ENCODE measurements around the gene CCR5AS.
A peak's percentile ranks its signal among the peaks of the same experiment; 100 is the strongest.

Gene CCR5AS

DNA sequence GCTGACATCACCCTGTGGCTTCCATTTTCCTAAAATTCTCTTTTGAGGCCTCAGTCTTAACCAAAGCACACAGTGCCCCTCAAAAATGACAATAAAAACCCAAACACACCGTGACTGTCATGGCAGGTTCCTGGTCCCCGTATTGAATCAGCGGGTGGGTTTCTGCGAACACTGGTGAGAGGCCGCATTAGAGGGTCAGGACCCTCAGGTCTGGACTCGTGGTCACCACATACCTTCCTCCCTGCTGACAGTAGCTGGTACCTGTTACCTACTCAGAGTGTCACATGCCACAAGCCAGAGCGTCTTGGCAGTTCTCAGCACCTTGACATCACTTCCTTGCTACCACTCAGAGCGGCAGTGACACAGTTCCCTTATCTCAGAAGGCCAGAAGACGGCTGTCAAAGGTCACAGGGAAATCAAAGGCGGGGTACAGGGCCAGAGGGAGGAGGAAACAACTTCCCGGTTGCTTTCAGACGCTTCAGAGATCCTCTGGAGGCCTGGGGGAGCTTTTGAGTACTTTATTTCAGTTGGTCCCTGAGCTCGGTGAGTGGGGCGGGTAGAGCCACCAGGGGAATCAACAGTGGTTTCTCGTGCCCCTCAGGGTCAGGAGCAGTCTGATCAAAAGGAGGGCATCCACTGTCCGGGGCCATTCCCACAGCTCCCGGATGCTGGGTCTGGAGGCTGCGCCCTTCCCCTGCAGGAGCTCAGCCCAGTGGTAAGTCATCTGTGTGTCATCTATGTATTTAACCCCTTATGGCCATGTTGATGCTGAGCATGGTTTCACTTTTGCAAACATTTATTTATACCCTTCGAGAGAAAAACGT is at the start of gene CCR5AS, which contains the start of gene CCRL2:
TSS of gene CCR5AS (minus strand) at position 279 of the 824 bp plus-strand sequence.
TSS of gene CCRL2 (plus strand) at position 472 of the 824 bp plus-strand sequence. CDS start 821 bp downstream, outside the sequence.
- Histone ChIP-seq H3K79me2 (ENCODE audit: insufficient read depth, low read length) (no peaks in the 10 kb centered on the region), H3K27me3 (ENCODE audit: insufficient read depth, low read length, poor library complexity) (no peaks in the 10 kb centered on the region), H3K4me3 (ENCODE audit: low read depth in 1 of 2, low read length in 2 of 2) (no peak within 1 kb of the TSS), H3K9ac (ENCODE audit: low read depth, low read length) (peak within 1 kb of the TSS; percentile 21; the same call in 1 of the 2 replicates), H3K27ac (ENCODE audit: low read length) (peak within 1 kb of the TSS; percentile 22), H3K4me1 (ENCODE audit: insufficient read depth, low read length) (peaks cover 38% of the 10 kb centered on the region), H3K9me3 (ENCODE audit: insufficient read depth, low read length, severe bottlenecking) (no peaks in the 10 kb centered on the region), H4K20me1 (ENCODE audit: insufficient read depth, low read length) (no peaks in the 10 kb centered on the region), H3K4me2 (ENCODE audit: insufficient read depth, low read length) (no peak within 1 kb of the TSS; the same call in 1 of the 2 replicates), H3K36me3 (ENCODE audit: insufficient read depth, low read length) (no peaks in the 10 kb centered on the region), H2AFZ (ENCODE audit: low read depth, low read length) (no peak within 1 kb of the TSS)
- peak; percentile 20 for DNase-seq
- peak; percentile 71 for ATAC-seq (ENCODE audit: insufficient read depth, low read depth)
- TF ChIP-seq CTCF (IDR thresholded peaks at IDR 0.05; ENCODE audit: borderline replicate concordance, extremely low read depth, low read length, poor library complexity, severe bottlenecking) (no peak), EZH2 (IDR thresholded peaks at IDR 0.05; ENCODE audit: borderline replicate concordance, low read depth, low read length, severe bottlenecking) (no peak)

- Histone ChIP-seq H3K27me3 (ENCODE audit: insufficient read depth, low read length, poor library complexity) (no peaks in the 10 kb centered on the region), H4K20me1 (ENCODE audit: insufficient read depth, low read length) (no peaks in the 10 kb centered on the region), H3K4me2 (ENCODE audit: insufficient read depth, low read length) (no peak overlapping the region), H3K4me1 (ENCODE audit: insufficient read depth, low read length) (peaks cover 23% of the 10 kb centered on the region), H3K4me3 (ENCODE audit: low read depth in 1 of 2, low read length in 2 of 2) (no peak overlapping the region), H3K36me3 (ENCODE audit: insufficient read depth, low read length) (no peaks in the 10 kb centered on the region), H2AFZ (ENCODE audit: low read depth, low read length) (no peak overlapping the region), H3K79me2 (ENCODE audit: insufficient read depth, low read length) (no peaks in the 10 kb centered on the region), H3K27ac (ENCODE audit: low read length) (no peak overlapping the region), H3K9ac (ENCODE audit: low read depth, low read length) (no peak overlapping the region), H3K9me3 (ENCODE audit: insufficient read depth, low read length, severe bottlenecking) (peaks cover 3% of the 10 kb centered on the region)
- no peak for ATAC-seq (ENCODE audit: insufficient read depth, low read depth)
- no peak for TF ChIP-seq CTCF (IDR thresholded peaks at IDR 0.05; ENCODE audit: borderline replicate concordance, extremely low read depth, low read length, poor library complexity, severe bottlenecking)
- TF ChIP-seq EZH2 (IDR thresholded peaks at IDR 0.05; ENCODE audit: borderline replicate concordance, low read depth, low read length, severe bottlenecking), result no peak
- no peak for DNase-seq
Observed at GRCh38 chr3:46456118-46456517, 49.3 kb upstream of the CCR5AS start.

GRCh38 chr3:46455231-46456115 is 48.6 kb upstream of the CCR5AS start:
- Histone ChIP-seq H3K4me2 (ENCODE audit: insufficient read depth, low read length) (no peak overlapping the region), H4K20me1 (ENCODE audit: insufficient read depth, low read length) (no peaks in the 10 kb centered on the region), H3K4me3 (ENCODE audit: low read depth in 1 of 2, low read length in 2 of 2) (no peak overlapping the region), H3K79me2 (ENCODE audit: insufficient read depth, low read length) (no peaks in the 10 kb centered on the region), H3K9ac (ENCODE audit: low read depth, low read length) (no peak overlapping the region), H3K9me3 (ENCODE audit: insufficient read depth, low read length, severe bottlenecking) (peaks cover 1% of the 10 kb centered on the region), H3K27ac (ENCODE audit: low read length) (peak overlapping the region; percentile 29; the same call in 1 of the 2 replicates), H3K4me1 (ENCODE audit: insufficient read depth, low read length) (peaks cover 23% of the 10 kb centered on the region), H3K36me3 (ENCODE audit: insufficient read depth, low read length) (no peaks in the 10 kb centered on the region), H3K27me3 (ENCODE audit: insufficient read depth, low read length, poor library complexity) (no peaks in the 10 kb centered on the region), H2AFZ (ENCODE audit: low read depth, low read length) (no peak overlapping the region)
- TF ChIP-seq CTCF (IDR thresholded peaks at IDR 0.05; ENCODE audit: borderline replicate concordance, extremely low read depth, low read length, poor library complexity, severe bottlenecking) (no peak), EZH2 (IDR thresholded peaks at IDR 0.05; ENCODE audit: borderline replicate concordance, low read depth, low read length, severe bottlenecking) (no peak)
- DNase-seq, result peak; percentile 34
- peak; percentile 46; the same call in 2 of the 3 replicates for ATAC-seq (ENCODE audit: insufficient read depth, low read depth)
